COLO829 (cell line): ENCODE data around the gene MAP2.
"Not testable (repeated sequence)": the region's sequence is repeated elsewhere in the genome, so short reads cannot be mapped to it uniquely, and the experiment has no call there.

Experiments used
- DNase-seq: peaks from one replicate; pipeline ENCODE4 v3.0.0; 2012; ENCODE audit warnings: low spot score

Gene MAP2

GRCh38 chr2:209476367-209477208 lies 52.7 kb downstream of the MAP2 start:
- DNase-seq = no peak

GRCh38 chr2:209492296-209492695 lies 68.4 kb downstream of the MAP2 start:
- not testable (repeated sequence) for DNase-seq

GRCh38 chr2:209495068-209495620 lies 71.3 kb downstream of the MAP2 start:
- not testable (repeated sequence) for DNase-seq

GRCh38 chr2:209495855-209496585 lies 72.2 kb downstream of the MAP2 start:
- DNase-seq = peak; percentile 92

- no peak for DNase-seq
Observed at GRCh38 chr2:209496586-209496982, 72.7 kb downstream of the MAP2 start.

- DNase-seq = no peak
Observed at GRCh38 chr2:209498614-209499013, 74.8 kb downstream of the MAP2 start.

GRCh38 chr2:209499069-209499468 lies 75.2 kb downstream of the MAP2 start:
- no peak for DNase-seq

GRCh38 chr2:209501579-209501978 lies 77.7 kb downstream of the MAP2 start:
- no peak for DNase-seq

- no peak for DNase-seq
Observed at GRCh38 chr2:209505410-209505809, 81.6 kb downstream of the MAP2 start.

- DNase-seq = no peak
Observed at GRCh38 chr2:209508255-209508654, 84.4 kb downstream of the MAP2 start.

- no peak for DNase-seq
Observed at GRCh38 chr2:209511637-209512036, 87.8 kb downstream of the MAP2 start.

- no peak for DNase-seq
Observed at GRCh38 chr2:209512971-209513370, 89.1 kb downstream of the MAP2 start.

GRCh38 chr2:209517436-209517835 lies 93.6 kb downstream of the MAP2 start:
- DNase-seq = no peak

GRCh38 chr2:209519271-209519670 lies 95.4 kb downstream of the MAP2 start:
- no peak for DNase-seq

- no peak for DNase-seq
Observed at GRCh38 chr2:209519906-209520305, 96.1 kb downstream of the MAP2 start.

GRCh38 chr2:209523041-209523740 lies 99.3 kb downstream of the MAP2 start:
- DNase-seq = no peak

GRCh38 chr2:209523867-209524266 lies 100.0 kb downstream of the MAP2 start:
- DNase-seq = peak; percentile 60

GRCh38 chr2:209525331-209525730 lies 101.5 kb downstream of the MAP2 start:
- no peak for DNase-seq

GRCh38 chr2:209525834-209526281 lies 102.0 kb downstream of the MAP2 start:
- peak; percentile 45 for DNase-seq

- DNase-seq = no peak
Observed at GRCh38 chr2:209526561-209526960, 102.7 kb downstream of the MAP2 start.

GRCh38 chr2:209529579-209529978 lies 105.7 kb downstream of the MAP2 start:
- DNase-seq = no peak

- no peak for DNase-seq
Observed at GRCh38 chr2:209532321-209532720, 108.5 kb downstream of the MAP2 start.
